ENCODE data around the gene ZAP70.

DNA sequence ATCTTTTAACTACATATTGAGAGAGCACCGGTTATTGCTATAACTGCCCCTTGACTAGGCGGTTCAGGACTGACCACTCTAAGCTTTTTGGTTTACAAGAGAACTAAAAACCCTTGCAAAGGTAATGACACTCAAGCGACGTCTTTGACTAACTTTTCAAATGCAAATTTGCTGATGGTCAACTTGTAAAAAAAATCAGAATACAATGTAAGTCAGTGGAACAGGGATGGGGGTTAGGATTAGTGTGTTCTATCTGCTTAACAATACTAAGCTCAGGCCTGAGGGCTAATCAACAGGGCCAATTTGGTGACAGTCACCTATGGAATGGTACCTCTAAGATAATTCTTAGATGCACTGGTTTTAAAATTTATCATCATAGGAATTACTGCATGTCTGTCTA, 57.1 kb downstream of the ZAP70 start:
- TF ChIP-seq, protein P1, sequence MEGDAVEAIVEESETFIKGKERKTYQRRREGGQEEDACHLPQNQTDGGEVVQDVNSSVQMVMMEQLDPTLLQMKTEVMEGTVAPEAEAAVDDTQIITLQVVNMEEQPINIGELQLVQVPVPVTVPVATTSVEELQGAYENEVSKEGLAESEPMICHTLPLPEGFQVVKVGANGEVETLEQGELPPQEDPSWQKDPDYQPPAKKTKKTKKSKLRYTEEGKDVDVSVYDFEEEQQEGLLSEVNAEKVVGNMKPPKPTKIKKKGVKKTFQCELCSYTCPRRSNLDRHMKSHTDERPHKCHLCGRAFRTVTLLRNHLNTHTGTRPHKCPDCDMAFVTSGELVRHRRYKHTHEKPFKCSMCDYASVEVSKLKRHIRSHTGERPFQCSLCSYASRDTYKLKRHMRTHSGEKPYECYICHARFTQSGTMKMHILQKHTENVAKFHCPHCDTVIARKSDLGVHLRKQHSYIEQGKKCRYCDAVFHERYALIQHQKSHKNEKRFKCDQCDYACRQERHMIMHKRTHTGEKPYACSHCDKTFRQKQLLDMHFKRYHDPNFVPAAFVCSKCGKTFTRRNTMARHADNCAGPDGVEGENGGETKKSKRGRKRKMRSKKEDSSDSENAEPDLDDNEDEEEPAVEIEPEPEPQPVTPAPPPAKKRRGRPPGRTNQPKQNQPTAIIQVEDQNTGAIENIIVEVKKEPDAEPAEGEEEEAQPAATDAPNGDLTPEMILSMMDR (conservative IDR thresholded peaks at IDR 0.05; ENCODE audit: low read length): no peak
- TF ChIP-seq EZH2phosphoT487 (IDR thresholded peaks at IDR 0.05; ENCODE audit: borderline replicate concordance): no peak

Measured in Loucy (cell line).